22Rv1 (cell line): ENCODE data around the gene PLIN5.

ENCODE experiments used
- H3K27ac ChIP-seq: fragments of 450-650 bp; 2 replicates; pipeline ENCODE4 v1.5.1; 2017
- CTCF ChIP-seq: fragments of 450-650 bp; IDR thresholded peaks from 2 replicates; pipeline ENCODE4 v1.5.1; 2017; ENCODE audit warnings: mild to moderate bottlenecking
- ZFX ChIP-seq: fragments of 450-650 bp; IDR thresholded peaks from 2 replicates; pipeline ENCODE4 v1.6.1; 2017; ENCODE audit warnings: antibody characterized with exemption, borderline replicate concordance

The PLIN5 gene

GRCh38 chr19:4525563-4526002 lies 9.4 kb downstream of the PLIN5 start:
- H3K27ac ChIP-seq, result no peak overlapping the region
- TF ChIP-seq ZFX, result no peak
- TF ChIP-seq CTCF, result no peak

- TF ChIP-seq CTCF (peak; percentile 89), ZFX (no peak)
- no peak overlapping the region for H3K27ac ChIP-seq
Observed at GRCh38 chr19:4524808-4525562, 10.0 kb downstream of the PLIN5 start.

GRCh38 chr19:4523306-4524110 lies 11.5 kb downstream of the PLIN5 start:
- TF ChIP-seq CTCF (peak; percentile 91), ZFX (no peak)
- H3K27ac ChIP-seq, result no peak overlapping the region

GRCh38 chr19:4522291-4523002 lies 12.6 kb downstream of the PLIN5 start:
- no peak overlapping the region for H3K27ac ChIP-seq
- TF ChIP-seq ZFX (no peak), CTCF (no peak)

GRCh38 chr19:4521888-4522242 lies 13.2 kb downstream of the PLIN5 start:
- no peak overlapping the region for H3K27ac ChIP-seq
- TF ChIP-seq ZFX (no peak), CTCF (no peak)

- H3K27ac ChIP-seq, result no peak overlapping the region
- TF ChIP-seq ZFX (no peak), CTCF (no peak)
Observed at GRCh38 chr19:4521170-4521887, 13.7 kb downstream of the PLIN5 start.
